ENCODE data around the gene CREB3L4.
"Not testable (repeated sequence)": the region's sequence is repeated elsewhere in the genome, so short reads cannot be mapped to it uniquely, and the experiment has no call there.

Gene CREB3L4

DNA sequence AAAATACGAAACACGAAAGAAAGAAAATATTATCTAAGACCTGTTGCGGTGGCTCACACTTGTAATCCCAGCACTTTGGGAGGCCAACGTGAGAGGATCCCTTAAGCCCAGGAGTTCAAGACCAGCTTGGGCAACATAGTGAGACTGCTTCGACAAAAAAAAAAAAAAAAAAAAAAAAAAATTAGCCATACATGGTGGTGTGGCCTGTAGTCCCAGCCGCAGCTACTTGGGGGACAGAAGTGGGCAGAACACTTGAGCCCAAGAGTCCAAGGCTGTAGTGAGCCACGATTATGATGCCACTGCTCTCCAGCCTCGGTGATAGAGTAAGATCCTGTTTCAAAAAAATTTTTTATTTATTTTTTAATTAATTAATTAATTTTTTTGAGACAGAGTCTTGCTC is 19.9 kb downstream of the CREB3L4 start:
- no peak for DNase-seq

DNA sequence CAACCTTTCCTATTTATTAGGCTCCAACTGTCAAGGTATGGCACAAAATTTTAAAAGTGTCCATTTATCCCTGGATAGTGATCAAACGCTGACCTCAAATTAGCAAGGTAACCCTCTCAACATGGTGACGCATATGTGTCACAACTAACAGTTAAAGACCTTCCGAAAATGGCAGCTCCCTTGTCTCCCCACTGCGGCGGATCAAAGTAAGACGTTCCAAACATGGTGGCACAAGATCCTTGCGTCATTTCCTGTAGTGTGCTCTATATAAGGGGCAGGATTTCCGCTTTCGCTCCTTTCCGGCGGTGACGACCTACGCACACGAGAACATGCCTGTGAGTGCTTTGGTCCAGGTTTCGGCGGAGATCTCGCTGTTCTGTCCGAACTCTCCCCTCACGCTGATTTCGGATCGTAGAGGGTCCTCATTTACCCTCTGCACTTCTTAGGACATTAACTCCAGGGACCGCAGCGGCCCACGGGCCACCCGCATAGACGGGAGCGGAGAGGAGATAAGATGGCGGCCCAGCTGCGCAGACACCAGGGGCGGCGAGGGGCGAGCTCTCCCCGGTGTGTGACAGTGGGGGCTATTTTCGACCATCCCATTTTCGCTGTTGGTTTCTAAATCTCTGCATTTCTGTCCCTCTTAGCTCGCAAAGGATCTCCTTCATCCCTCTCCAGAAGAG is 22.9 kb downstream of the CREB3L4 start, which contains the start of gene RPS27:
TSS of gene RPS27 (plus strand) at position 295 of the 683 bp plus-strand sequence. CDS start at position 330, 35 bp downstream.
- DNase-seq: peak; percentile 97

DNA sequence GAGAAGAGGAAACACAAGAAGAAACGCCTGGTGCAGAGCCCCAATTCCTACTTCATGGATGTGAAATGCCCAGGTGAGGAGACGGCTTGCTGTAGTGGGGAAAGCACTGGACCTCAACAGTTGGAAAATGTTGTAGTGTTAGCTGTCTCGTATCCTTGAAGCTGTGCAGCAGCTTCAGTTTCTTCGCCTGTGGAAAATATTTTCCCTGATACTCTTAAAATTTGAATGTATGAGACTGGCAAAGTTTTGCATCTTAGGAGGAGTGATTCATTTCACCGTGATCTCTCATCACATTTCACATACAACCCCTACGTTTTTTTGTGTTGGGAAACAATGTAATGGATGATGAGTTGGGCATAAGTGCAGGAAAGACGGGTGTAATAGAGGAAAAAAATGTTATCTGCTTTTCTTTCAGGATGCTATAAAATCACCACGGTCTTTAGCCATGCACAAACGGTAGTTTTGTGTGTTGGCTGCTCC is 23.5 kb downstream of the CREB3L4 start:
- DNase-seq: no peak

DNA sequence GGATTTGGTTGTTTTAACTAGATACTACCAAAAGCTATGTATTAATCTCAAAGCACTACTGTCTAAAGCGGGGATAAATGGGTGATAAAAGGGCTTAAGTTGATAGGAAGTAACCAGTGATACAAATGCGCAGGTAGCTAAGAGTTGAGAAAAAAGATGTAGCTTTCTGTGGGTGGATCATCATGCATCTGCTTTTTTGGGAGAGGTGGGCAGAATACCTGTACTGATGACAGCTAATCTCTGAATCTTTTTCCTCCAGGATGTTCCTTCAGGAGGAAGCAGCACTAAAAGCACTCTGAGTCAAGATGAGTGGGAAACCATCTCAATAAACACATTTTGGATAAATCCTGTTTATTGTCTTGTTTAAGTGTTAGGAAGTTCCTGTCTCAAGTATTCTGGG is 24.1 kb downstream of the CREB3L4 start:
- peak in 1 of 2 donors; percentile 24 for DNase-seq

DNA sequence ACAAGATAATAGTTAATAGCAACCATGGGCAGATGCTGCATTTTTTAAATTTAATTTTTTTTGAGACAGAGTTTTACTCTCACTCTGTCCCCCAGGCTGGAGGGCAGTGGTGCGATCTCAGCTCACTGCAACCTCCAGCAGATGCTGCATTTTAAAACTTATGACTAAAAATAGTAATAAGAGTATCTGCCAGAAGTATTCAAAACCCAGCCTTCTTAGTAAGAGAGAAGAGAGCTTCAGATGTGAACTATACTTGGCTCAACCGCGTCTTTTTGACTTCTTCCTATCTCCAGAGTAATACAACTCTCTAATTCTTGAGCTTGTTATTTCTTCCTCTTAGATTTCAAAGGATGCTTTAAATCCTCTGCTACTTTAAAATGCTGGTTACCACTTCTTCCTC is 27.5 kb downstream of the CREB3L4 start:
- DNase-seq: no peak

DNA sequence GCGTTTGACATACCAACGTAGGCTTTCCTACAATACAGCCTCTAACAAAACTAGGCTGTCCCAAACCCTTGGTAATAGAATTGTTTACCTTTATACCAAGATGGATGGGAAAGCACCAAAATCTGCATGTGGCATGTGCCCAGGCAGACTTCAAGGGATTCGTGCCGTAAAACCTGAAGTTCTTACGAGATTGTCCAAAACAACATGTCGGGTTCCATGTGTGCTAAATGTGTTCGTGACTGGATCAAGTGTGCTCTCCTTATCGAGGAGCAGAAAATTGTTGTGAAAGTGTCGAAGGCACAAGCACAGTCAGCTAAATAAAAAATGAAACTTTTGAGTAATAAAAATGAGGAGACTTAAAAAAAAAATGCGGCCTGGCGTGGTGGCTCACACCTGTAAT is 27.9 kb downstream of the CREB3L4 start:
- no peak for DNase-seq

DNA sequence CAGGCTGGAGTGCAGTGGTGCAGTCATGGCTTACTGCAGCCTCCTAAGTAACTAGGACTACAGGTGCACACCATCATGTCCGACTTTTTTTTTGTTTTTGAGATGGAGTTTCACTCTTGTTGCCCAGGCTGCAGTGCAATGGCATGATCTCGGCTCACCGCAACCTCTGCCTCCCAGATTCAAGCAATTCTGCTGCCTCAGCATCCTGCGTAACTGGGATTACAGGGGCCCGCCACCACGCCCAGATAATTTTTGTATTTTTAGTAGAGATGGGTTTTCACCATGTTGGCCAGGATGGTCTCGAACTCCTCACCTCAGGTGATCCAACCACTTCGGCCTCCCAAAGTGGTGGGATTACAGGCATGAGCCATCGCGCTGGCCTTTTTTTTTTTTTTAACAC is 29.2 kb downstream of the CREB3L4 start:
- not testable (repeated sequence) for DNase-seq

DNA sequence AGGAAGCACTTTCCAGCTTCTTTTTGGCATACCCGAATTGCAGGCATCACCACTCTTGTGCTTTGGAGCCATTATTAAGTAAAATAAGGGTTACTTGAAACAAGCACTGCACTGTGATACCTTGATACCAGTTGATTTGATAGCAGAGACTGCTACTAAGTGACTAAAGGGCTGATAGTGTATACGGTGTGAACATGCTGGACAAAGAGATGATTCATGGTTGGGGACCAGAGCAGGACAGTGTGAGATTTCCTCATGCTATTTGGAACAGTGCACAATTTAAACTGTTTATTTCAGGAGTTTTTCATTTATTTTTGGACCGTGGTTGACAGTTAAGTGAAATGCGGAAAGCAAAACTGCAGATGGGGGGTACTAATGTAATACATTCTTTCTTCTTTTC is 32.7 kb downstream of the CREB3L4 start:
- DNase-seq: no peak

DNA sequence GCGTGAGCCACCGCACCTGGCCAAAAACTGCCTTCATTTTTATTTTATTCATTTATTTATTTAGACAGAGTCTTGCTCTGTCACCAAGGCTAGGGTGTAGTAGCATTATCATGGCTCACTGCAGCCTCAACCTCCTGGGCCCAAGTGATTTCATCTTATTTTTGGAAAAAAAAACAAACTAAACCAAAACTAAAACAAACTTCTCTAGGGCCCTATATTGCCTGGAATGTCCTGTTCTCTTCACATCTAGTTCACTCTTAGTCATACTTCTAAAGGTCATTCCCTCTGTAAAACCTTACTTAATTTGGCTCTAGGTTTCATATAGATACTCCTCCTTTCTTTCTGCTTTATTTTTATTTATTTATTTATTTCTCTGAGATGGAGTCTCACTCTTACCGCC is 38.4 kb downstream of the CREB3L4 start:
- no peak for DNase-seq

DNA sequence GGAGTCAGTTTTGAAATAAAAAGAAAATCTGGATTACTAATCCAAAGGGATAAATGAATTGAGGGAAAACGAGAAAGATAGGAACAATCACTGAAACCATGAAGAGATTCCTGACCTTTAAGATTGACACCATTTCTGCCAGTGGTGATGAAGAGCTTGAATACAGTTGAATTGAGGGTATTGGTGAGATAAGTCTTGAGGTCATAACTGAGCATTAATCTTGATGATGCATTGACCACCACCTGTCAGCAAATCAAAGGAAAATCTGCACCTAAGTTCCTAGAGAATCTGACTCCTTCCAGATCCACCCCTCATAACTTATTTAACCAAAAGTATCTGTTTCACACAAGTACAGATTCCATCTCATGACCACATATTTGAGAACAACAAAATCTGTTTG is 44.4 kb downstream of the CREB3L4 start:
- DNase-seq: no peak

DNA sequence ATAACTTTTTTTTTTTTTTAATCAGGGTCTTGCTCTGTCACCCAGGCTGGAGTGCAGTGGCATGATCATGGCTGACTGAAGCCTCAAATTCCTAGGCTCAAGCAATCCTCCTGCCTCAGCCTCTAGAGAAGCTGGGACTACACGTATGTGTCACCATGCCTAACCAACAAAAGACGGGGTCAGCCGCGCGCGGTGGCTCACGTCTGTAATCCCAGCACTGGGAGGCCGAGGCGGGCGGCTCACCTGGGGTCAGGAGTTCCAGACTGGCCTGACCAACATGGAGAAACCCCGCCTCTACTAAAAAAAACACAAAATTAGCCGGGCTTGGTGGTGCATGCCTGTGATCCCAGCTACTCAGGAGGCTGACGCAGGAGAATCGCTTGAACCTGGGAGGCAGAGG is 44.8 kb downstream of the CREB3L4 start:
- not testable (repeated sequence) for DNase-seq

DNA sequence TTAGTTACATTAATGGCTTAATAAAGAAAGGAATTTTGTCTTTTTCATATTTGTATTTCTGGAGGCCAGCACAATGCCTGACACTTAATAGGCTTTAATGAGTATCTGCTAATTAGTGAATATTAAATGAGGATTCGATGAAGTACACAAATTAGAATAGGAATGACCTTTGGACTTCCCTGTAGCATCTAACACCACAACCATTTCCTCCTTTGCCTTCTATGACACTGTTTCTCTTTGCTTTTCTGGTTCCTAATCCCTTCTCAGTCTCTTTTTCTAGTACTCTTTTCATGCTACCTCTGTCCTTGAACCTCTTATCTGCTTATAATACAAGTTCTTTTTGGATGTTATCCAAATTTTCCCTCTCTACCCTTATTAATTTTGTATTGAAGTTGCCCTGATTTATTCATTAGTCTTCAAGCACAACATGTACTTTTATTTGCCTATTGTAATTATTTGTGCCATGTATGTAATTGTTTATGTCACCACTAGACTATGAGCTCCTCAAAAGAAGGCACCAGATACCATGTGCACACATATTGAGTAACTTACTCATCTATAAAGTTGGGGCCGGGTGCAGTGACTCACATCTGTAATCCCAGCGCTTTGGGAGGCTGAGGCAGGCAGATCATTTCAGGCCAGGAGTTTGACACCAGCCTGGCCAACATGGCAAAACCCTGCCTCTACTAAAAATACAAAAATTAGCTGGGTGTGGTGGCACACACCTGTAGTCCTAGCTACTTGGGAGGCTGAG is 46.6 kb downstream of the CREB3L4 start:
- no peak for DNase-seq

DNA sequence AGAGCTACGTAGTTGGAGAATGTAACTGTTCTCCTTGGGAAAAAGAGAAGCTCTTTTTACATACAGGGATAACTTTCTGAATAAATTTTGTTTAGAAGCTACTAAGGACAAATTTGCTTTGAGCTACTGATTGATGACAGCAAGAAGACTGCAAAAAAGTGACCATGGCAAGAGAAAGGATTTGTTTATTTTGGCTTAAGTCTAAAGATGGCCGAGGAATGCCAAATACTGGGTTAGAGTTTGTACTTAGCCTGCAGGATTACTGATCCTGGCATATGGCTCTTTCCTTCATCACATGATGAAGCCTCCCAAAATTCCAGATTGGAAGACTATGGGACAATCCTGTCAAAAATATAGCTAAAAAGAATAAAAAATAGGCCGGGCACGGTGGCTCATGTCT is 51.6 kb downstream of the CREB3L4 start:
- DNase-seq: no peak

DNA sequence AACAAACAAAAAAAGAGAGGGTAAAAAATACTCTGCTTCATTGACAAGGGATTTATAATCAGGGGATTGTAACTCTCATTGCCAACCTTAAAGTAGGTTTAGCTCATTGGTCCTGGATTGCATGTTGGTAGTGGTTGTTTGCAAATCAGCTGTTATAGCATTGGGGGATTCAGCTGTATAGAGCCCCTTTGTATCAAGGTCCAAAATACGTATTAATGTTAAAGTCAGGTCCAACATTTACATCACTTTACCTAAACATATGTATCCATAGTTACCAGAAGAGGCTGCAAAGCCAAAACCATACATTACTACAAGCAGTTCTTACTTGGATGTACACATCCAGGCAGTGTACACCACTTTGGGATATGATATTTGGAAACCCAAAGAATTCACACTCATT is 52.2 kb downstream of the CREB3L4 start:
- no peak for DNase-seq

Data from CD4-positive, alpha-beta T cell treated with Interleukin-4 for 1 hour (primary cell).